GM12878 (cell line): ENCODE data around the gene SFN. TPM values are rescaled to one million over a fixed set of nuclear protein-coding genes. Genes with fewer than 3 reads are reported as not detected.

Source experiments
- ATAC-seq: fragments of 200-7000 bp; cut with Tn5 transposase; 3 replicates; pipeline ENCODE4 v1.9.1; 2020; ENCODE audit warnings: mild to moderate bottlenecking, moderate library complexity
- BruUV-seq: library from RNA; stranded (reverse); fragments of 400-500 nt; replicated peaks from 2 replicates; lab custom pipeline; 2021; lab: Mats Ljungman, UMichigan
- CTCF ChIA-PET: fragments of 300-600 bp; sonication (Branson Sonifier 250); formaldehyde crosslinking; extraction: SDS; loops from one replicate; lab custom pipeline; 2021; ENCODE audit warnings: inconsistent platforms; lab: Yijun Ruan, JAX
- POLR2A ChIA-PET: fragments of 350-600 bp; formaldehyde crosslinking; extraction: SDS; loops from one replicate; lab custom pipeline; 2021; ENCODE audit warnings: inconsistent platforms; lab: Charles Lee
- RAD21 ChIA-PET: fragments of 300-600 bp; sonication (Branson Sonifier 250); formaldehyde crosslinking; loops from one replicate; lab custom pipeline; 2023; ENCODE audit warnings: antibody characterized with exemption; ENCODE audit not compliant: unreplicated experiment; lab: Charles Lee
- SMC1A ChIA-PET: fragments of 300-600 bp; sonication (Branson Sonifier 250); formaldehyde crosslinking; loops from one replicate; lab custom pipeline; 2023; ENCODE audit not compliant: unreplicated experiment, uncharacterized antibody; lab: Charles Lee
- DNase-seq: peaks from one replicate; pipeline ENCODE4 v3.0.0-alpha.2; 2011; ENCODE audit warnings: low read depth, low spot score
- FAIRE-seq: peaks from 3 replicates; lab custom pipeline; 2011; peaks lifted over from hg19 to GRCh38; lab: Jason Lieb, UNC
- H2AFZ ChIP-seq: 2 replicates; pipeline ENCODE4 v1.6.0; 2011; ENCODE audit warnings: low read depth, low read length, control low read depth; ENCODE audit not compliant: control insufficient read depth
- H3K27ac ChIP-seq: 2 replicates; pipeline ENCODE4 v1.5.1; 2011; ENCODE audit warnings: control low read depth; ENCODE audit not compliant: control insufficient read depth, insufficient read depth
- H3K27me3 ChIP-seq, 2 experiments: replicated peaks in 1 of 2; 2 replicates each; pipeline versions ENCODE4 v1.6.0 to v1.6.1; 2011; ENCODE audit warnings: low read length in 1 of 2; ENCODE audit not compliant: control insufficient read depth in 2 of 2, insufficient read depth in 2 of 2
- H3K36me3 ChIP-seq, 2 experiments: 2 replicates each; pipeline ENCODE4 v1.5.1; 2011; ENCODE audit warnings: low read length in 1 of 2; ENCODE audit not compliant: control insufficient read depth in 2 of 2, insufficient read depth in 2 of 2
- H3K4me1 ChIP-seq: 2 replicates; pipeline ENCODE4 v1.6.1; 2011; ENCODE audit warnings: mild to moderate bottlenecking, low read length, moderate library complexity, mixed read lengths; ENCODE audit not compliant: control insufficient read depth, insufficient read depth
- H3K4me2 ChIP-seq: 2 replicates; pipeline ENCODE4 v1.6.0; 2011; ENCODE audit warnings: control low read depth; ENCODE audit not compliant: control insufficient read depth, insufficient read depth
- H3K4me3 ChIP-seq: fragments of 200-600 bp; sonication (generic); 2 replicates; pipeline ENCODE4 v1.5.1; 2016
- H3K79me2 ChIP-seq: 2 replicates; pipeline ENCODE4 v1.6.0; 2011; ENCODE audit warnings: low read length; ENCODE audit not compliant: control insufficient read depth, insufficient read depth
- H3K9ac ChIP-seq: 2 replicates; pipeline ENCODE4 v1.8.0; 2011; ENCODE audit warnings: low read length, control low read depth, mixed read lengths; ENCODE audit not compliant: control insufficient read depth, insufficient read depth
- H3K9me3 ChIP-seq: replicated peaks from 3 replicates; pipeline ENCODE4 v1.5.1; 2011; ENCODE audit warnings: mild to moderate bottlenecking, low read length; ENCODE audit not compliant: control insufficient read depth, insufficient read depth
- H4K20me1 ChIP-seq: 2 replicates; pipeline ENCODE4 v1.6.0; 2011; ENCODE audit not compliant: control insufficient read depth, insufficient read depth
- CTCF ChIP-seq, 3 experiments: IDR thresholded peaks in 2 of 3; conservative IDR thresholded peaks in 1 of 3; 2 replicates each; pipeline ENCODE4 v1.5.1; 2011; ENCODE audit warnings: low read depth in 3 of 3, low read length in 3 of 3, mild to moderate bottlenecking in 3 of 3, control low read depth in 2 of 3, moderate library complexity in 2 of 3, inconsistent platforms in 1 of 3, mixed read lengths in 1 of 3; ENCODE audit not compliant: control insufficient read depth in 2 of 3, insufficient read depth in 1 of 3; ENCODE audit errors: extremely low read depth in 1 of 3
- CUX1 ChIP-seq: IDR thresholded peaks from 2 replicates; pipeline ENCODE4 v1.6.1; 2012; ENCODE audit warnings: improper control_type of control experiment, low read depth, low read length; ENCODE audit not compliant: insufficient replicate concordance
- DPF2 ChIP-seq: fragments of 450-650 bp; IDR thresholded peaks from 2 replicates; pipeline ENCODE4 v1.6.1; 2017; ENCODE audit warnings: mild to moderate bottlenecking
- ELK1 ChIP-seq: IDR thresholded peaks from 2 replicates; pipeline ENCODE4 v1.6.1; 2012; ENCODE audit warnings: low read depth, low read length, improper control_type of control experiment
- IKZF2 ChIP-seq, 2 experiments: fragments of 450-650 bp; IDR thresholded peaks; 2 replicates each; pipeline ENCODE4 v1.6.1; 2017; ENCODE audit warnings: mild to moderate bottlenecking in 2 of 2, moderate library complexity in 2 of 2
- MEF2B ChIP-seq: fragments of 450-650 bp; IDR thresholded peaks from 2 replicates; pipeline ENCODE4 v1.6.1; 2018; ENCODE audit warnings: mild to moderate bottlenecking, moderate library complexity; ENCODE audit not compliant: partially characterized antibody, poor library complexity, severe bottlenecking
- POU2F2 ChIP-seq: IDR thresholded peaks from 3 replicates; pipeline ENCODE4 v1.6.1; 2011; ENCODE audit warnings: low read depth, mild to moderate bottlenecking, low read length, borderline replicate concordance
- RBBP5 ChIP-seq: fragments of 200-600 bp; sonication (generic); conservative IDR thresholded peaks from 2 replicates; pipeline ENCODE4 v1.6.1; 2016
- SMC3 ChIP-seq: IDR thresholded peaks from 2 replicates; pipeline ENCODE4 v1.6.1; 2011; ENCODE audit warnings: low read length, improper control_type of control experiment, borderline replicate concordance
- TCF12 ChIP-seq: IDR thresholded peaks from 2 replicates; pipeline ENCODE4 v1.6.1; 2011; ENCODE audit warnings: low read depth, mild to moderate bottlenecking, low read length
- TCF7 ChIP-seq: IDR thresholded peaks from 2 replicates; pipeline ENCODE4 v1.6.1; 2014; ENCODE audit warnings: antibody characterized with exemption, borderline replicate concordance
- ZNF207 ChIP-seq: fragments of 450-650 bp; IDR thresholded peaks from 2 replicates; pipeline ENCODE4 v1.6.1; 2014; ENCODE audit warnings: antibody characterized with exemption, mild to moderate bottlenecking, borderline replicate concordance
- WGBS: methylation state at CpG from one replicate; pipeline ENCODE4 v1.1.6; 2016; ENCODE audit warnings: low lambda C conversion rate; ENCODE audit not compliant: insufficient replicate concordance, insufficient coverage; ENCODE audit errors: missing lambda C conversion rate; 5-methylcytosine and 5-hydroxymethylcytosine counted together
- in situ Hi-C: fragments of 300-500 bp; cut with MboI; formaldehyde crosslinking; loops from 9 replicates; pipeline ENCODE4 v1.14.3; 2018; ENCODE audit warnings: mixed read lengths
- intact Hi-C: fragments of 100-400 bp; cut with micrococcal nuclease; formaldehyde crosslinking; loops from one replicate; pipeline ENCODE4 v1.14.2; 2022; ENCODE audit not compliant: unreplicated experiment
- polyA plus RNA-seq, 11 experiments: library from polyadenylated mRNA; depleted of rRNA in 4 of 11; unstranded in 6 of 11; stranded (reverse) in 5 of 11; fragments of >200 nt; fragmentation: Nextera tagmentation in 4 of 11; fragmentation: Illumina TruSeq in 1 of 11; extraction: Ambion mirVana in 4 of 11; extraction: Trizol in 1 of 11; gene quantifications; 1 replicate in 1 of 11; 2 replicates in 10 of 11; pipeline versions ENCODE4 v1.2.1 to v1.2.3, GENCODE V29; 2011 to 2016; ENCODE audit warnings: inconsistent platforms in 2 of 11, missing spikeins in 2 of 11, low read depth in 1 of 11
- total RNA-seq, 4 experiments: library from RNA; depleted of rRNA in 3 of 4; stranded (reverse); fragments of >200 nt in 3 of 4; fragmentation: Illumina TruSeq in 1 of 4; extraction: Trizol in 1 of 4; gene quantifications; 2 replicates each; pipeline versions ENCODE4 v1.2.1 to v1.2.3, GENCODE V29; 2013 to 2021
- TF ChIP-seq, protein P1 (sequence below): fragments of 450-650 bp; IDR thresholded peaks from 2 replicates; pipeline ENCODE4 v1.6.1; 2018; ENCODE audit warnings: mild to moderate bottlenecking, low read depth, moderate library complexity; ENCODE audit not compliant: partially characterized antibody

The SFN gene
- total and polyA plus RNA-seq, 10 of the 15 experiments (the other 5 are each of a cell fraction or from before 2014, with no cell fraction given), result 0.19 to 2.9 (median 1.0) TPM

DNA sequence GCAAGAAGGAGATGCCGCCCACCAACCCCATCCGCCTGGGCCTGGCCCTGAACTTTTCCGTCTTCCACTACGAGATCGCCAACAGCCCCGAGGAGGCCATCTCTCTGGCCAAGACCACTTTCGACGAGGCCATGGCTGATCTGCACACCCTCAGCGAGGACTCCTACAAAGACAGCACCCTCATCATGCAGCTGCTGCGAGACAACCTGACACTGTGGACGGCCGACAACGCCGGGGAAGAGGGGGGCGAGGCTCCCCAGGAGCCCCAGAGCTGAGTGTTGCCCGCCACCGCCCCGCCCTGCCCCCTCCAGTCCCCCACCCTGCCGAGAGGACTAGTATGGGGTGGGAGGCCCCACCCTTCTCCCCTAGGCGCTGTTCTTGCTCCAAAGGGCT lies 732 bp downstream of the SFN start:
- Histone ChIP-seq H3K9ac (peak overlapping the region; percentile 99; the same call in 1 of the 2 replicates), H3K27me3 (no peaks in the 10 kb centered on the region), H3K79me2 (no peaks in the 10 kb centered on the region; the same call in 1 of the 2 replicates), H3K4me1 (peaks cover 16% of the 10 kb centered on the region), H2AFZ (no peak overlapping the region; the same call in 1 of the 2 replicates), H4K20me1 (no peaks in the 10 kb centered on the region), H3K9me3 (no peaks in the 10 kb centered on the region), H3K4me3 (peak overlapping the region; percentile 93; the same call in 1 of the 2 replicates), H3K4me2 (peak overlapping the region; percentile 99), H3K27ac (peak overlapping the region; percentile 99), H3K36me3 (no peaks in the 10 kb centered on the region)
- no TSS peak for BruUV-seq
- intact Hi-C loops, result no loop called here
- ATAC-seq, result no peak
- in situ Hi-C loops, result no loop called here
- DNase-seq, result no peak
- RAD21 ChIA-PET, result interaction anchor here (2.3 kb wide), 1 partner anchor 31 kb away, joined by 16 read pairs; no protein-coding TSS in a partner anchor
- 66% methylated on average over 16 of the region's 20 CpGs for WGBS
- no peak for FAIRE-seq
- SMC1A ChIA-PET, result no interaction called here
- CTCF ChIA-PET, result interaction anchor here (0.6 to 1.8 kb wide), 8 partner anchors 13 to 226 kb away, joined by 3 to 8 read pairs (median 3); no protein-coding TSS in a partner anchor
- POLR2A ChIA-PET, result interaction anchor here (0.7 to 2.2 kb wide), 2 partner anchors 14 to 172 kb away, joined by 3 to 6 read pairs; no protein-coding TSS in a partner anchor
- TF ChIP-seq TCF12, result no peak
- no peak for TF ChIP-seq ZNF207
- no peak for TF ChIP-seq IKZF2 (IDR thresholded peaks at IDR 0.05)
- no peak for TF ChIP-seq SMC3
- TF ChIP-seq RBBP5, result no peak
- TF ChIP-seq MEF2B, result no peak
- TF ChIP-seq ELK1, result no peak
- TF ChIP-seq, protein P1, sequence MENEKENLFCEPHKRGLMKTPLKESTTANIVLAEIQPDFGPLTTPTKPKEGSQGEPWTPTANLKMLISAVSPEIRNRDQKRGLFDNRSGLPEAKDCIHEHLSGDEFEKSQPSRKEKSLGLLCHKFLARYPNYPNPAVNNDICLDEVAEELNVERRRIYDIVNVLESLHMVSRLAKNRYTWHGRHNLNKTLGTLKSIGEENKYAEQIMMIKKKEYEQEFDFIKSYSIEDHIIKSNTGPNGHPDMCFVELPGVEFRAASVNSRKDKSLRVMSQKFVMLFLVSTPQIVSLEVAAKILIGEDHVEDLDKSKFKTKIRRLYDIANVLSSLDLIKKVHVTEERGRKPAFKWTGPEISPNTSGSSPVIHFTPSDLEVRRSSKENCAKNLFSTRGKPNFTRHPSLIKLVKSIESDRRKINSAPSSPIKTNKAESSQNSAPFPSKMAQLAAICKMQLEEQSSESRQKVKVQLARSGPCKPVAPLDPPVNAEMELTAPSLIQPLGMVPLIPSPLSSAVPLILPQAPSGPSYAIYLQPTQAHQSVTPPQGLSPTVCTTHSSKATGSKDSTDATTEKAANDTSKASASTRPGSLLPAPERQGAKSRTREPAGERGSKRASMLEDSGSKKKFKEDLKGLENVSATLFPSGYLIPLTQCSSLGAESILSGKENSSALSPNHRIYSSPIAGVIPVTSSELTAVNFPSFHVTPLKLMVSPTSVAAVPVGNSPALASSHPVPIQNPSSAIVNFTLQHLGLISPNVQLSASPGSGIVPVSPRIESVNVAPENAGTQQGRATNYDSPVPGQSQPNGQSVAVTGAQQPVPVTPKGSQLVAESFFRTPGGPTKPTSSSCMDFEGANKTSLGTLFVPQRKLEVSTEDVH, result no peak
- TF ChIP-seq CTCF (IDR thresholded peaks at IDR 0.05 in 2 of 3, conservative IDR thresholded peaks at IDR 0.05 in 1 of 3; ENCODE audit: control insufficient read depth in 2 of 3, extremely low read depth in 1 of 3, insufficient read depth in 1 of 3, low read depth in 3 of 3, low read length in 3 of 3), result no peak
- no peak for TF ChIP-seq DPF2
- TF ChIP-seq POU2F2, result no peak
- no peak for TF ChIP-seq CUX1
- TF ChIP-seq TCF7, result no peak
